Parathyroid adenoma (tissue), 2 donors: ENCODE measurements around the gene MALSU1.

Experiments
- H2AFZ ChIP-seq: fragments of 300-600 bp; sonication (generic); one replicate; pipeline ENCODE4 v1.7.0; 2017; ENCODE audit warnings: antibody characterized with exemption, mild to moderate bottlenecking
- H3K27ac ChIP-seq: fragments of 300-600 bp; sonication (generic); one replicate; pipeline ENCODE4 v1.7.0; 2017
- H3K27me3 ChIP-seq: fragments of 300-600 bp; sonication (generic); one replicate; pipeline ENCODE4 v1.7.0; 2017; ENCODE audit warnings: low read length; ENCODE audit not compliant: control insufficient read depth, insufficient read depth
- H3K36me3 ChIP-seq: fragments of 300-600 bp; sonication (generic); one replicate; pipeline ENCODE4 v1.7.0; 2017; ENCODE audit warnings: low read length; ENCODE audit not compliant: control insufficient read depth, insufficient read depth
- H3K4me1 ChIP-seq: fragments of 300-600 bp; sonication (generic); one replicate; pipeline ENCODE4 v1.7.0; 2017; ENCODE audit warnings: control low read depth
- H3K4me2 ChIP-seq: fragments of 300-600 bp; sonication (generic); one replicate; pipeline ENCODE4 v1.7.0; 2017; ENCODE audit warnings: low read length
- H3K4me3 ChIP-seq: fragments of 300-600 bp; sonication (generic); one replicate; pipeline ENCODE4 v1.7.0; 2017; ENCODE audit warnings: low read depth, low read length
- H3K79me2 ChIP-seq: fragments of 300-600 bp; sonication (generic); one replicate; pipeline ENCODE4 v1.7.0; 2017; ENCODE audit warnings: control low read depth
- H3K9ac ChIP-seq: fragments of 300-600 bp; sonication (generic); one replicate; pipeline ENCODE4 v1.7.0; 2017; ENCODE audit warnings: mild to moderate bottlenecking
- H3K9me3 ChIP-seq: fragments of 300-600 bp; sonication (generic); one replicate; pipeline ENCODE4 v1.7.0; 2017; ENCODE audit warnings: low read length; ENCODE audit not compliant: control insufficient read depth
- CTCF ChIP-seq: fragments of 300-600 bp; sonication (generic); IDR thresholded peaks from one replicate; pipeline ENCODE4 v1.7.0; 2017; ENCODE audit warnings: antibody characterized with exemption, mild to moderate bottlenecking
- donor health status: primary hyperparathyroidism.

The MALSU1 gene

GRCh38 chr7:23284871-23285270 is 14.3 kb upstream of the MALSU1 start:
- TF ChIP-seq CTCF = no peak
- Histone ChIP-seq H3K9me3 (no peaks in the 10 kb centered on the region), H3K36me3 (no peaks in the 10 kb centered on the region), H3K4me1 (no peaks in the 10 kb centered on the region), H3K79me2 (no peaks in the 10 kb centered on the region), H3K27me3 (no peaks in the 10 kb centered on the region), H3K4me3 (no peak overlapping the region), H2AFZ (no peak overlapping the region), H3K4me2 (no peak overlapping the region), H3K27ac (no peak overlapping the region), H3K9ac (no peak overlapping the region)

GRCh38 chr7:23285657-23286646 is 13.2 kb upstream of the MALSU1 start:
- H3K27me3 ChIP-seq = no peaks in the 10 kb centered on the region
- H3K36me3 ChIP-seq = no peaks in the 10 kb centered on the region
- no peak overlapping the region for H3K4me2 ChIP-seq
- no peak overlapping the region for H3K9ac ChIP-seq
- H2AFZ ChIP-seq = no peak overlapping the region
- no peaks in the 10 kb centered on the region for H3K4me1 ChIP-seq
- H3K9me3 ChIP-seq = no peaks in the 10 kb centered on the region
- no peaks in the 10 kb centered on the region for H3K79me2 ChIP-seq
- no peak overlapping the region for H3K4me3 ChIP-seq
- H3K27ac ChIP-seq = no peak overlapping the region
- no peak for TF ChIP-seq CTCF

GRCh38 chr7:23287612-23288011 is 11.5 kb upstream of the MALSU1 start:
- no peak for TF ChIP-seq CTCF
- Histone ChIP-seq H3K36me3 (no peaks in the 10 kb centered on the region), H3K9me3 (no peaks in the 10 kb centered on the region), H3K4me1 (no peaks in the 10 kb centered on the region), H3K27ac (no peak overlapping the region), H2AFZ (no peak overlapping the region), H3K4me3 (no peak overlapping the region), H3K27me3 (no peaks in the 10 kb centered on the region), H3K4me2 (no peak overlapping the region), H3K79me2 (no peaks in the 10 kb centered on the region), H3K9ac (no peak overlapping the region)

GRCh38 chr7:23290993-23291392 is 8.1 kb upstream of the MALSU1 start:
- Histone ChIP-seq H3K27me3 (no peaks in the 10 kb centered on the region), H3K79me2 (no peaks in the 10 kb centered on the region), H3K36me3 (no peaks in the 10 kb centered on the region)

More at GRCh38 chr7:23290993-23291392, 8.1 kb upstream of the MALSU1 start:
- Histone ChIP-seq H3K4me3 (no peak overlapping the region), H3K9me3 (no peaks in the 10 kb centered on the region), H3K9ac (no peak overlapping the region), H3K4me2 (no peak overlapping the region), H2AFZ (no peak overlapping the region), H3K4me1 (no peaks in the 10 kb centered on the region), H3K27ac (no peak overlapping the region)
- no peak for TF ChIP-seq CTCF
